Activated gamma-delta T cell treated with Interleukin-2 at 50 U/mL for 16 hours (primary cell): ENCODE measurements around the gene ERG.

ENCODE experiments used
- DNase-seq: peaks from one replicate; pipeline ENCODE4 v3.0.0-alpha.2; 2020

The ERG gene

DNA sequence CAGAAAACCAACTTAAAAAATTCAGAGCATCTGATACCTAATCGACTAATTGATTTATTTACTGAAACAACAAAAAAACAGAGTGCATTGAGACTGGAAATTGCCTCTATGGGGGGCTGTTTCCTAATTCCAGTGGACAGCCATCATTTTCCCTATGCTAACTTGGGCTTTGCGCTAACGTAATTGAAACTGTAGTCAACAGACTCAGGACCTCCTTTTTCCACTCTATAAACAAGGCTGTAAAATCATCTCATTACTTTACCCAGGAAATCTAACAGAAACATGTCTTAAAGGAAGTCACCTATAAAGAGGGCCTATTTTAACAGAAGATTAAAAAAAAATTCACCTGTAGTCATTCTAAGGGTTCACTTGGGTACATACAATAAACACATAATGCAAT, 2.1 kb downstream of the ERG start:
- no peak for DNase-seq

DNA sequence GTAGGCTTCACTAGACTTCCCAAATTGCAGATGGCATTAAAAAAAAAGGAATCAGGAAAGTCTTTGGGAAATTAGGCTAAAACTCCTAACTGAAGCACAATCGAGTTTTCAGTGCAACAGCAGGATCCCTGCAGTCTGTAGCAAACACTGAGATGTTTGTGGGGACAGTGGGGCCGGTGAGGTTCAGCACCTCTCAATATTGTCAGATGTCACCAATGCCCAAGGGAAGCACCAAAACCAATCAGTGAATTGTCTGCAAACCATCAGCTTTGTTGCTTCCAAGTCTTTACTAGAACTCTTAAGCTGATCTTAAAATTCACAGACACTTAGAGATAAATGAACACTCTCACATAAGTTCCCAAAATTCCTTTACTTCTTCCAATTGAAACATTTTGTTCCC, 2.6 kb downstream of the ERG start:
- no peak for DNase-seq

DNA sequence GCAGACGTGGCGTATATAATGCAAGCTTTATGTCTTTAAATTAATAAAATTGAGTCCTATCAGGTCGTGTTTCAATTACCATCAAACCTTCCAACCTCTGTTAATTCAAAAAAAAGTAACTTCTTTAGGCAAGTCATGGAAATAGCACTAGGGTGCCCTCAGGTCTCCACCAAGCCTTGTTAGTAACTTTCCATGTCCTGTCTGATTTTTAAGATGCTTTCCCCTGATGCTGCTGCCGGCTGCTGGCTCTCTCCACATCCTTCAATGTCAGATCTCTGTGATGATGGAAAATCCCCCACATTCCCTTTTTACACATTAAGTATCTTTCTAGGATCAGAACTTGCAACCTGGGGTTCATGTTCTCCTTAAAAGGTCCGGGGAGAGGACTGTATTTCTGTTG, 3.0 kb downstream of the ERG start:
- DNase-seq = no peak

DNA sequence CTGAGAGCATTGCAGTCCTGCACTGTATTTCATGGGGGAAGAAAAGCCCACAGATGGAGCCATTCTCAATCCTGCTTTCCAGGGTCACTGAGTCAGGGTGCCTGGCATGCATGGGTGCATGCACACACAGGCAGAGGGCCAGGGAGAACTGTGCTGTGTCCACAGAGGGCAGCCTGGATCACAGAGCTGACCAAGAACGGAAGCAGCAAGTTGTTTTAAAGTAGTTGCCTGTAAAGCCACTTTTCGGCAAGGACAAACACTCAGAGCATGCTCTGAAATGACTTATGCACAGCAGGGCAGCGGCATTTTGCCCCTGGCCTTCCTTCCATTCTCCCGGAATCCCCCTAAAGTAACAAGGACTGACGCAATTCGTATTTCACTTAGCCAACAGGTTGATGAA, 3.6 kb downstream of the ERG start:
- DNase-seq = no peak

DNA sequence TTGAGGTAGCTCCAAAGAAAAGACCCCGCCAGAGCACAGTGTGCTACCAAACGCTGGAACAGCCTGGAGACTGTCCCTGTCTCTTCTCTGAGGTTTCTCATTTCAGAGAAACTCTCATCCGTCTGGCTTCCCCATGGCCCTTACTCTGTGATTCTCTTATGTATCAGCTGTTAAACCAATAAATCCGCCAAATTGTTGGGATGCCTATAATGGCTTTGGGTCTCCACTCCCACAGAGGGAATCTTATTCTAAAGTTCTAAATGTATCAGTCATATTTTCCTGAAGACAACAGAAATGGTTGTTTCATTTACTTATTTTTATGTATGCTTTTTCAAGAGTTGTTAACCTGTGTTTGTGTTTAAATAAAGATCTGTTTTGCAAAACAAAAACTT, 4.0 kb downstream of the ERG start:
- DNase-seq = no peak

DNA sequence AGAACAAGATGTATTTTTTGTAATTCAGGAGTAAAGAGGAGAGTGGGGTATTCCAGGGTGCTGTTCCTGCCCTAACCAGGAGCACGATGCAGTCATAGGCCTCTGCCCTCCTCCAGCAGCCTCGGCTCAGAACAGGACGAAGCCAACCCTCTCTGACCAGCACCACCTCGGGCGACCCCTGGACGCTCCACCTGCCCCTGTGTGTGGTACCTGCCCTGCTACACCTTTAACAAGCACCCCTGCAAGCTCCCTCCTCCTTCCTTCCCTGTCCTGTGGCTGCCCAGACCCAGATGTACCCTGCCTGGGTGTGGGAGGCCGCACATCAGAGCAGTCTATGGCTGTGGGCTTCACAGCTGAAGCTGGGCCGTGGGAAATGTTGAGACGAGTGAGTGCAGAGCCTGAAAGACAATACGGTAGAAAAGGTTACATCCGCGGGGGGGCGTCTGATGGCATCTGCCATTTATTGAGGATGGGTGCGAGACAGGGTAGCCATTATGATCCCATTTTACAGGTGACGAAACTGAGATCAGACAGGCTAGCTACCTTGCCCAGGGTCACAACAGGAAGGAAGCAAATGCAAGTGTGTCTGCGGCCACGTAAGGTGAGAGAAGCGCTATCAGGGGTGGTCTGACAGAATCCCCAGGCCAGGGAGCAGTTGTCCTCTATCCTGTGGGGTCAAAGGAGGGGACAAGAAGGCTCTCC, 4.6 kb downstream of the ERG start:
- no peak for DNase-seq

GRCh38 chr21:38492007-38492406, 6.3 kb downstream of the ERG start:
- DNase-seq = no peak

- no peak for DNase-seq
These were observed 6.7 kb downstream of the ERG start for GRCh38 chr21:38491536-38491935.

- no peak for DNase-seq
These were observed 7.8 kb downstream of the ERG start for GRCh38 chr21:38490411-38491020.

DNA sequence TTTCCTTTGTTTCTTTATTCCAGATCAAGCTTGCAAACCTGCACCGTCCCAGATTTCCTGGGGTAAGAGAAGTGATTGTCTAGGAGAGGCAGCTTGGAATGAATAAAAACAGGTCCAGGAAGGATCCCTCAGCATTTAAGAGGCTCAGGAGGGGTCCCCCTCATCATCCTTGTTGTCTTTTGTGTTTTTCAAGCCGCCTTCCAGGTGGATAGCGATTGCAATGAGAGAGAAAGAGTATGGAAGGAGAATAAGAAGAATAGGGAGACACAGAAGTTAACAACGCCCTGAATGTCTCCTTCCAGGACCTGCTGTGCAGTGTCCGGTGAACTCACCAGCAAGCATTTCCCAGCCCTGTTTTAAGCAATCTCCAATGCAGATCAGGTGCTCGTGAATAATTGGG, 8.5 kb downstream of the ERG start:
- no peak for DNase-seq

- DNase-seq = no peak
These were observed 9.0 kb downstream of the ERG start for GRCh38 chr21:38489271-38489652.

GRCh38 chr21:38488640-38489270, 9.5 kb downstream of the ERG start:
- DNase-seq = no peak

- DNase-seq = no peak
These were observed 10.2 kb downstream of the ERG start for GRCh38 chr21:38487901-38488639.

- no peak for DNase-seq
These were observed 11.6 kb downstream of the ERG start for GRCh38 chr21:38486706-38487105.

DNA sequence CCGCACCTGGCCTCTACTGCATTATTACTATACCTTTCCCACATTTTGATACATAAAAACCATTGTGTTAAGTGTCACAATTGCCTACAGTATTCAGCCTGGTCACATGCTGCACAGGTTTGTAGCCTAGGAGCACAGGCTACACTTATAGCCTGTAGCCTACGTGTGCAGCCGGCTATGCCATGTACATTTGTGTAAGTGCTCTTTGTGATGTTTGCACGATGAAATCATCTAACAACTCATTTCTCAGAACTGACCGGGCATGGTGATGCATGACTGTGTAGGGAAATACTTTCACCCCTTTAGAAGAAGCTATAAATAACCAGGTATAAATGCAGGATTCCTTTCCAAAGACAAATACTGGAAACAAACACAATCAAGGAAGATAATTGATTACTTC, 12.1 kb downstream of the ERG start:
- DNase-seq = no peak

- DNase-seq = no peak
These were observed 18.4 kb downstream of the ERG start for GRCh38 chr21:38479641-38480525.

DNA sequence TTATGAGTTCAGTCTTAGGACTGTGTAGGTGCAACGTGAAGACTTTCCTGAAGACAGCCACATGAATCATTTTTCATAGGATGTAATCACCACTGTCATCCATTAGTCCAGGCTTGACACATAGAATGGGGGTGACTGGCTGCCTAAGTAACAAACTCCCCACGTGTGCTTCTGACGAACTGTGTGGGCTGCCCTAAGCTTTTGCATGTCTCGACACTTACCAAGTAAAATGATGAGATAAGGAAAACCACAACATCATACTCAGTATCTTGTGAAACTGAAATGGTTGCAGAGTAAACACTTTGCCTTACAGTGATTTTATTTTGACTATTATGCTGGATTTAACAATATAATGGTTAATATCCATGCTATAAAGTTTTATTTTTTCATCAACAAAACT, 19.5 kb downstream of the ERG start:
- no peak for DNase-seq

- DNase-seq = no peak
These were observed 21.1 kb downstream of the ERG start for GRCh38 chr21:38477226-38477625.

DNA sequence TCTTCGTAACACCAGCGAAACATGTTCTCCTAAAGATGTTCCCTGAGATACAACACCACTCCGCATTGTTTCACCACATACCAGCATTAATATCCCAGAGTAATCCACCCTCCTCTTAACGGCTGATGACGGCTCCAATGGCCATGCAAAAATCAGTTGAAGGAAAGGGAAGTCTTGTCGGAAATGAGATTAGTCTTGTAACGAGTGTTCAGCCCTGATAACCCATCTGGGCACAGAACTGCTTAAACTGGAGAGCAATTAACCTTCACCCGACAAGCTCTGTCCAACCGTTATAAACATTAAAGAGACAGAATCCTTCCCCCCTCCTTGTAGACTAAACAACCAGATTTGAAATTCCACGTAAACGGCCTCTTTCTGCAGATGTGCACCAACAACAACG, 21.9 kb downstream of the ERG start:
- DNase-seq = no peak

DNA sequence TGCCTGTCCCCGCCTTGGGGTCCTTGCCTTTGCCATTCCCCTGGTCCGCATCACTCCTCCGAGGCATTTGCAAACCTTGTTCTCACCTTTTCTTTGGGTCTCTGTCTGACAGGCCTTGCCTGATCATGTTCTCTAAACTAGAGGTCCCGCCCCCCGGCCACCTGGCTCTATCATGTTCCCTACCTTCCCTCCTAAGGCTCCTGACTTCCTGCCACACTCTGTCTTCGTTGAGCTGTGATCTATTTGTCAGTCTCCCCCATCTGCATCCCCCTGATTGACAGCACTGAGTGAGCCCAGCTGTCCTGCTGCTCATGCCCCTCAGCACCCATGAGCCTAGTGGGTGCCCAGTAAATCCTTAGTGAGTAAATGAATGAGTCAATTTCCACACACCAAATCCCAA, 22.8 kb downstream of the ERG start:
- DNase-seq = no peak

DNA sequence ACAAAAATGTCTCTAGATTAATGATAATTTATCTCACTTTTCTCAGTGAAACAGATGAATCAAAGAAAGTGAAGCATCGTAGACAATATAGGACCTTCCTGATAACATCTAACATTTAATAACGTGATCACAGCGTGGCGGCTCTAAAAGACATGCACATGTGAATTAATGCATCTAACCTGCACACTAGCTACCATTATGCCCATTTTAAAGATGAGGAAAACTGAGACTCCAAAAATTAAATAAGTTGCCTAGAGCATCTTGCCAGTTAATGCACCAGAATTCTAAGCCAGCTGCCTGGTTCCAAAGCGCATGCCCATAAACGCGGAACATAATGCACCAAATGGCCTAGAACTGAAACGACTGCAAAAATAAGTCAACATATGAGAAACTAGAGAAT, 23.5 kb downstream of the ERG start:
- no peak for DNase-seq

DNA sequence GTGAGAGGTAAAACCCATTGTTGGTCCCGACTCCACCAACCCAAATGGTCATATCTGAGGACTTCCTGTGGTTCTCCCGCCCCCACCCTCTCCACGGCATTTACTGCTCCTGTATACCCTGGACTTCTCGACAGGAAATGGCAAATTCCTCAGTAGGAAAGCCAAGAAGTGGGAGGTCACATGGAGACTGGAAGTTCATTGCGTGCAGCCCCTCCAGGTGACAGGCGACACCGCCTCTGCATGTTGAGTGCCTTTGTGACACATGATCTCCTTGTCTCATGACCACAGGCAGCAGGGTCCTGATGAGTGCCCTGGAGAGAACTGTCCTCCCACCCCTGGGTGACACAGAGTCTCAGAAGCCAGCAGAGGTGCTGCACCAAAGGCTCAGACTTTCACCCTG, 24.2 kb downstream of the ERG start:
- no peak for DNase-seq
